CD4-positive, alpha-beta T cell treated with Interleukin-4 for 1 hour (primary cell): ENCODE measurements around the gene AUTS2.

Experiments
- DNase-seq, 2 donors: peaks; one replicate each; pipeline ENCODE4 v3.0.0-alpha.2; 2020 to 2022

The AUTS2 gene

DNA sequence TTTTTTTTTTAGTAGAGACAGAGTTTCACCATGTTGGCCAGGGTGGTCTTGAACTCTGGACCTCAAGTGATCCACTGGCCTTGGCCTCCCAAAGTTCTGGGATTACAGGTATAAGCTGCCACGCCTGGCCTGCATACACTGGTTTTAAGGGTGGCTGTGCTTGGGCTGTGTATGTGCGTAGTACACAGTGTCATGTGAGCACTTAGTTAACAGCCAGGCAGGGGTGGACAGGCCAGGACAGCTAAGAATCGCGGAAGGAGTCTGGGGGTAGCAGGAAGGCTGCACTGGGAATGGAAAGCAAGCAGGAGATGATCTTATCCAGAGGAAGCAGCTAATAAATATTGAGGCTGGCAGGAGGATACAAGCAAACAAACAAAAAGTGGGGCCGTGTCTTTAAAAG lies 1153.6 kb downstream of the AUTS2 start:
- DNase-seq: no peak

GRCh38 chr7:70752794-70753241 lies 1154.5 kb downstream of the AUTS2 start:
- DNase-seq: no peak

DNA sequence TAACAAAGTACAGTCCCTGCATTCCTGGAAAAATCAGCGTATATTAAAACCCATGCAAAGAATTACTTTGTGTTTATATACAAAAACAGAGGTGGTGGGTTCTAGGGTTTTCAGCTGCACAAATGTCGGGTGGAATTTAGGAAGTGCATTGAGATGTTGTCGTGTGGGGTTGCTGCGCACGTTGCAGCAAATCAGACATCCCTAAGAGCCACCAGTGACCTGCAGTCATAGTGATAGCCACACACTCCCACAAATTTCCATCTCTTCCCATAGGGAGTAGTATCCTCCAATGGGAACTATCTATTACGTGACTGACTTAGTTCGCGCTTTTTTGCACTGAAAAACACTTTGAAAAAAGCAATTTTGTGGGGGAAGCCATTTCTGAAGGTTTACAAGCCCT lies 1158.5 kb downstream of the AUTS2 start:
- DNase-seq: no peak

DNA sequence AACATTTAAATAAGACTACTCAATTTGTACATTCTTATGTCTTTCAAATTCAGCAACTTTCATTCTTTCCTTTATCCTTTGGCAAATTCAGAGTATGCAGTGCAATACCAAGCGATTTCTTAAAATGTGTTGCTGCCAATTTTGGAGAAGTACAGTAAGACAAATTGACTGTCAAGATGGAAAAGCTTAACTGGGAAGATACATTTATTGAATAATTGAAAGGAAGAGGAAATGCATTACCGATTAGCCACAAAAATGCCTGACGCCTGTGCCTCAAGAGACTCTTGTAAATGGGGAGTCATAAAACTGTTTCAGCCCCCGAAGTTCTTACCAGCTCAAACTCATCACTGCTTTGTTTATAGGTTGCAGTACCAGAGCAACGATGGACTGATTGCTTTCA lies 1160.4 kb downstream of the AUTS2 start:
- DNase-seq: no peak

DNA sequence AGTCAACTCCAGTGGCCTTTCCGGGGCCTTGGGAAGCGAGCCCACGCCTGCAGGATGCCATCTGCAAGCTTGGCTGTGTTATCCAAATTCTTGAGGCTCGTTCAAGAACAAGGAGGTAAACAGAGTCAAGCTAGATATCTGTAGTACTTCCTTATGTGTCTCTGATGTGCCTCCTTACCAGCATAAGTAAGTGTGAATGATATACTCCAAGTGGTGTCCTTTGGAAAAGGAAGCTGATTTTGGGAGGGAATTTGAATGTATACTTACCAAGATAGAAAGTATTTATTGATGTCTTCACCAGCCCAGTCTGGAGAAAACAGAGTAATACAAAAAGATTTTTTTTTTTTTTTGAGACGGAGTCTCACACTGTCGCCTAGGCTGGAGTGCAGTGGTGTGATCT lies 1161.4 kb downstream of the AUTS2 start:
- DNase-seq: no peak

DNA sequence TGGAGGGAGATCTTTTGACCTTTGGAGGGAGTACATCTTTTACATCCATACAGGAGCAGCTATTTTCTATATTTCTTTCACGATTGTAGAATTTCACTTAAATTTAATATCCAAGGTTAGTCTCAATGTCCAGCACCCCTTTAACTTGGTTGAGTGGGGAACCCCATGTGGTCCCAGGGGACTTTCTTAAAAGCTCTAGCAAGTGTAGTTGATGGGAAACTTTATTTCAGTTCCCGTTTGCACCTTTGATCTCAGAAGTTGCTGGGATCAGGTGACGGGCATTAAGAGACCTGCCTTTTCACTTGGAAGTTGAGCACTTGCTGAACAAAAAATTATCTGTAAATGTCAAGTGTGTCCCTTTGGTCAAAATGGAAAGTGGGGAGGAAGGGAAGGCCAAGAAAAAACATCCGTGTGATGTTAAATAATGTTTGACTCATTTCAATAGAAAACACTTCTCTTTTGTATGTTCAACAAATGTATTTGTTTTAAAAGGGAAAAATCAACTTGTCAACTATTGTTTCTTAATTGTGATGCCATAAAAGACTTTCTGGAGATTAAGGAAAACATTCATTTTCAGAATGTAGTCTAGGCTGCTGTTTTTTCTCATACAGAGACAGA lies 1163.5 kb downstream of the AUTS2 start:
- DNase-seq: no peak

DNA sequence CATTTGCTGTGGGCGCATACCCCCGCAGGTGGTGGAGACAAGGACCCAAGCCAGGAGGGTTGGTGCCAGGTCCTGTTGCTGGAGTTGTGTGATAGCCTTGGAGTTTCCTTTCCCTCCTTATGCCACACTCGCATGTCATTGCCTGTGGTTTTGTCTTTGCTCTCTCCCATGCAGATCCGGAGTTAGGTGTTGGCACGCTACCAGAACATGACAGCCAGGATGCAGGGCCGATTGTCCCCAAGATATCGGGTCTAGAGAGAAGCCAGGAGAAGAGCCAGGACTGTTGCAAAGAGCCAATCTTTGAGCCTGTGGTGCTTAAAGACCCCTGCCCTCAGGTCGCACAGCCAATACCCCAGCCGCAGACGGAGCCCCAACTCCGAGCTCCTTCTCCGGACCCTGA lies 1164.4 kb downstream of the AUTS2 start:
- no peak for DNase-seq

- peak in 1 of 2 donors; percentile 39 for DNase-seq
Observed at GRCh38 chr7:70763961-70764691, 1165.9 kb downstream of the AUTS2 start.

DNA sequence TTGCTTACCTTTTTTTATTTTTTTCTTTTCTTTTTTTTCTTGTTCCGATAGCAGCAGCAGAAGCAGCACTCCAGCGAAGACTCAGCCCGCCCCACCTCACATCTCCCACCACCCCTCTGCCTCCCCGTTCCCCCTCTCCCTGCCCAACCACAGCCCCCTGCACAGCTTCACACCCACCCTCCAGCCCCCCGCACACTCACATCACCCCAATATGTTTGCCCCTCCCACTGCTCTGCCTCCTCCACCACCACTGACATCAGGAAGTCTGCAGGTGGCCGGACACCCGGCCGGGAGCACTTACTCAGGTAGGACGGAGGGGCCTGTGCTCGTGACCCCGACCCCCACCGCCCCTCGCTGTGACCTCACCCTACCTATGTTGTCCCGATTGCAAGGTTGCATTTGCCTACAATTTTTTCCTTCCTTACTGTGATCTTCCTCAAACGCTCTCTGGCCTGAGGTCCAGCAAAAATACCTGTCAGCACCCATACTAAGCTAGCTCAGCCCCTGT lies 1166.5 kb downstream of the AUTS2 start:
- no peak for DNase-seq

DNA sequence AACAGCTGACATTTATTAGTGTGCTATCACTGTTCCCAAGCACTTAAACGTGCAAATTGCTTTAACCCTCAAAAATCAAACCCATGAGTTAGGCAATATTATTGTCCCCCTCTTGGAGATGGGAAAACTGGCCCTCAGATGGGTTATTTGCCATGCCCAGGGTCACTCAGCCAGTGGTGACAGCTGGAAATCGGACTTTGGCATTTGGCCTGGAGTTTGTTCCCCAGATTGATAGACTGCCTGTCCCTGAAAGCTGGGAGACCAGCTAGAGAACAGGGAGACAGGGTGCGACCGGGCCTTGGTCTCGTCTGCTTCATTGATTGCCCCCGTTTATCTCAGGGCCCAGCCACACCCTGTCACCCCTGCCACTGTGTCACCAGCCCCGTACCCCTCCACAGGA lies 1167.4 kb downstream of the AUTS2 start:
- no peak for DNase-seq

GRCh38 chr7:70766109-70766508 lies 1167.8 kb downstream of the AUTS2 start:
- no peak for DNase-seq

GRCh38 chr7:70766694-70767093 lies 1168.4 kb downstream of the AUTS2 start:
- DNase-seq: no peak

DNA sequence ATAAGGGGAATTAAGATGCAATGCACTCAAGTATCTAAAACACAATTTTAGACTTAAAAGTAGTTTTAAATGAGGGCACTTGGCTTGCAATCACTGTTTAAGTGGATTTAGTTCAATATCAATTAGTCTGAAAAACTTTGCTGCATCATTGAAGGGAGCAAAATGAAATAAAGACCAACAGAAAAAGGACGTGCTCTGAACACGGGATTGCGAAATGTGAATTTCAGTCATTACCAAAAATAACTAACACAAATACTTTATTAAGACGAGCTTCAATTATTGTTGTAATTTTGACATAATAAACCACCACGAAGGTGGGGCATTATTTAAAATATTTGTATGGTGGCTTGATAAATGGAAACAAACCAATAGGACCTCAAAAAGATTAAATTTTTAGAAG lies 1171.9 kb downstream of the AUTS2 start:
- DNase-seq: no peak

DNA sequence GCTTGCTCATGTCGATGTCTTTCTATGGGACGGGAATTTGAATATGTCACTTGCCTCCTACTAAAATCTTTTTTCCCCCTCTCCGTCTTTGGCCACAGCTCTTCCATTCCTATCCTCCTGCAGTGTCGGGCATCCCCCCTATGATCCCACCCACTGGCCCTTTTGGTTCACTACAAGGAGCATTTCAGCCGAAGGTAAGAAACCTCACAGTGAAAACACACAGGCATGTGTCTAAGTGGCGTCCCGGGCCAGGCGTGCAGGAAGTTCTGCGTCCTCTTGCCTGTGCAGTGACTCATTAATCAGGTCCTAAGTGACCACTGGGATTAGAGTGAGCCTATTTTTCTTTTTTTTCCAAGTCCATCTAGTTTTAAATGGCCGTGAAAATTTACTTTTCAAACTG lies 1173.2 kb downstream of the AUTS2 start:
- DNase-seq: no peak

DNA sequence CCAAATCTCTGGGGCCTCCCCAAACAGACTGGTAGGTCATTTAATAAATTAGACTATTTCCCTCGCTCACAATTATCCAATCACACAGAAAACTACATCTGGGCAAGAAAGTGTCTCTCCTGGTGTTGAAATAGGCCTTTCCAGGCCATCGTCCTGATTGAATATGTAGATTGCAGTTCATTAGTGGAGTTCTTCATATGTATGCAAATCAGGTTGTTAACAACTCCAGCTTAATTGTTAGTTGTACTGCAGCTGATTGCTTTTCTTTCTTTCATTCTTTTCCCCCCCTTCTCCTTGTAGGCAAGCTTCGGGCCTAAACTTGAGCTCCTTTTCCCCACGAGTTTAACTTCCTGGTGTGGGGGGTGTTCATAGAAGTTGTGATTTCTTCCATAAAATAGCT lies 1174.6 kb downstream of the AUTS2 start:
- DNase-seq: no peak

DNA sequence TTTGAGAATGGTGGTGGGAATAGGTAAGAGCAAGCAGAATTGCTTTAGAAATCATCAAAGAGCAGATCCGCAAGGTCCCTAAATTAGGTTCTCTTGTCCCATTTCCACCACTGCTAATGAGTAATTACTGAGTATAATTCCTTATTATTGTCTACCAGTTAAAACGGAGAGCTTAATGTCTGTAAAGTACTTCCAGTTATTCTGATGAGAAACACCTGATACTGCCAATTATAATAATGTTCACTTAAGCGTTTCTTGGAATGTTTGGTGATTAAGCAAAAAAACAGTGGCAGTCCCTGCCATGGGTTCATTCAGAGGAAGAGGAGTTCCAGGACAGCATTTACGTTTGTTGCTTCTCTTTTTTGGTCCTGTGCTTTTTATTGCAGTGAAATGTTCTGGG lies 1175.1 kb downstream of the AUTS2 start:
- DNase-seq: no peak

- DNase-seq: no peak
Observed at GRCh38 chr7:70774950-70775527, 1176.8 kb downstream of the AUTS2 start.

GRCh38 chr7:70775570-70776156 lies 1177.4 kb downstream of the AUTS2 start:
- DNase-seq: peak in 1 of 2 donors; percentile 37

DNA sequence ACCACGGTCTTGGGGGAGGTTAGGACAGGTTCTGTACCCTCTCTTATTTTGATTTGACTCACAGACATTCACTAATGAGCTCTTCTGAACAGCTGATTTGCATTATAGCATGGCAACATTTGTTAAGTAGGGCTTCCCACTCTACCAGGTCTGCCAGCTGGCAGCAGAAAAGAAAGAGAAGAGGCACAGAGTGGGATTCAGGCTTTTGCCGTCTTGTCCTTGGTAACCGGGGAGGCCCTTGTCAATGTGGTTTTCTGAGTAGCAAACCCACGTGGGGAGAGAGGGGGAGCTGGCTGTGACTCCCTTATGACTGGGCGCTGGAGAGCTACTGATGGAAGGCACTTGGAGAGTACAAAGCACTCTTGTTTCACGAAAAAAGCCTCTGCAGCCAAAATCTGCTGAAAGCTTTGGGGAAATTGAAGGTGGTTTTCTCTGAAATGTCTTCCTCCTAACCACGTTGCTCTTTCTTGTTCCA lies 1178.4 kb downstream of the AUTS2 start:
- peak in 1 of 2 donors; percentile 32 for DNase-seq

DNA sequence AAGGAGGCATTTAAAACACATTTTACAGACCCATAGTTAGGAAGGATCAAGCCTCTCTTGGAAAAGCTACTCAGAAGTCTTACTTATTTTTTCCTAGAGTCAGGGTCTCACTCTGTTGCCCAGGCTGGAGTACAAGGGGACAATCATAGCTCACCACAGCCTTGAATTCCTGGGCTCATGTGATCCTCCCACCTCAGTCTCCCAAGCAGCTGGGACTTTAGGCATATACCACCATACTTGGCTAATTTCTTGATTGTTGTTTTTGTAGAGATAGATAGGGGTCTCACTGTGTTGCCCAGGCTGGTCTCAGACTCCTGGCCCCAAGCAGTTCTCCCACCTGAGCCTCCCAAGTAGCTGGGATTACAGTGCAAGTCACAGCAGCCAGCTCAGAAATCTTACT lies 1179.0 kb downstream of the AUTS2 start:
- DNase-seq: no peak

GRCh38 chr7:70778585-70778984 lies 1180.3 kb downstream of the AUTS2 start:
- DNase-seq: peak in 1 of 2 donors; percentile 64

DNA sequence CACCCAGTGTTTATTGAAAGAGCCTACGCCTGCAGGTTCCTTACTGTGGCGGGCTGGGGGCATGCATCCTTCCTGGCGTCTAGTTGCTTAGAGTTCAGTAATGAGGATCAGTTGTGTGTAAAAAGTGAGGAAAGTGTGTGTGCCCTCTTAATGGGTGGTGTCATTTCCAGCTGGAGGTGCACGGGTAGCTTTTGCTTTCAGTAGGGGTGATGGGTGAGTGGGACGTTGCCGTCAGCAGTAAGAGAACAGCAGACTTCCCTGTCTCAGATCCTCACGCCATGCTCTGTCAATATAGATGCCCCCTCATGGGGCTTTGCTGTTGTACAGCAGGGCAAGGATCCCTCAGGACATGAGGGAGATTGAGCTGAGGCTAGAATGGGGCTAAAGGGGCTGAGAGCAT lies 1181.0 kb downstream of the AUTS2 start:
- no peak for DNase-seq

DNA sequence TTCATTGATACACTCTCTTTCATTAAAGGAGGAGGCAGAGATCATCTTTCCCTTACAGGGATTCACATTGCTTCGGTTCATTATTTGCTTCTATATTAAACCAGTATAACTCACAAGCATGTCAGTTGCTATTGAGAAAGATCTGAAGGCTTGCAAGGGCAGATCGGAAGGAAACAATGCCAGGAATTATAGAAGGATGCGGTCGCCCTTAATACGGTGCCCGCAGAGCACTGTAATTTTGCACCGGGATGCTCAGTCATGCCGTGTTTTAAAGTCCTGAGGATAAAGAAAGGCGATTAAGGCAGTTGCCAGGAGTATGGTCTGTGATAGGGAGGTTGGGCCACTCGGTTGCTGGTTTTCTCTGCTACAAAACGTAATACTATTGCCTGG lies 1183.6 kb downstream of the AUTS2 start:
- no peak for DNase-seq

DNA sequence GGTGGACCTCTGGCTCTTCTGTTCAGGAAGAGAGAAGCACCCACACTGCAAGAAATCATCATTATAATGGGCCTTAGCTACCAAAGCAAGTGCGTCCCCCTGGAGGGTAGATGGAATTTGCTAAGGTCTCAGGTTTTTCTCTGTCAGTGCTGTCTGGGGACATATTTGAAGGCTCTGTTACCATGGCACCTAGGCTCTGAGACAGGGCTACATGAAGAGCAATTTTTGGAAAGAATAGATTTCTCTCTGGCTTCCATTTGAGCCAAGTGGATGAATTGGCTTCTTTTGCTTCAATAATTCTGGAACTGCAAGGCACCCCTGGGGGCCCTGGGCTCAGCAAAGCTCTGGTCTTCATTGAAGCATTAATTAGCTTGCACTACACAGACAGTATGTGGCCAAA lies 1184.5 kb downstream of the AUTS2 start:
- no peak for DNase-seq
